ENCODE measurements around the gene SOD1. TPM values are rescaled to one million over a fixed set of nuclear protein-coding genes. Genes with fewer than 3 reads are reported as not detected.

The SOD1 gene
- total RNA-seq, 4 donors from 2014 or later = 219 to 337 (median 248) TPM

DNA sequence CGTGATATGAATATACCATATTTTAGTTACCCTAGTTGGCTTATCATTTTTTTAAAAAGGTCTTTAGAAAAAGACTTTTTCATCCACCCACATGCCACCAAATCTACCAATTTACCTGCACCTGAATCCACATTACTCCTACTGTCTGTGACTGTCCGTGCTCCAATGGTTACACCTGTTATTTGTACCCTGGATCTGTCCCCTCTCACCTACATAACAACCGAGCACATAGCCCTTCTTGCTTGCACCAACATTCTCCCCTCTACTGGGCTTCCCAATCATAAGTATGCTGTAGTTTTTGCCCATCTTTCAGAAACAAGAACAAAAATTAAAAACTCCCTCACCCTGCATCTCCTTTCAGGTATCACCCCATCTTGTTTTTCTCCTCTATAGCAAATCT, 17.6 kb downstream of the SOD1 start:
- no peak for ATAC-seq
- Histone ChIP-seq H3K9me3 (no peaks in the 10 kb centered on the region), H3K27me3 (no peaks in the 10 kb centered on the region), H3K27ac (no peak overlapping the region), H3K36me3 (peaks cover 0 to 24% of the 10 kb centered on the region in 2 donors), H3K4me3 (no peak overlapping the region), H3K4me1 (peaks cover 0 to 9% (median 0%) of the 10 kb centered on the region in 3 donors)
- TF ChIP-seq POLR2A (IDR thresholded peaks at IDR 0.05) (no peak), EP300 (IDR thresholded peaks at IDR 0.05) (no peak), POLR2AphosphoS5 (IDR thresholded peaks at IDR 0.05) (no peak), CTCF (IDR thresholded peaks at IDR 0.05) (no peak)
- 94 to 98% methylated on average over 3 of the region's 3 CpGs for WGBS, 2 donors (ENCODE audit: low coverage in 1 of 2)

- 75 to 86% methylated on average over 2 of the region's 2 CpGs for WGBS, 2 donors (ENCODE audit: low coverage in 1 of 2)
- peaks cover 0 to 9% (median 0%) of the 10 kb centered on the region in 3 donors for H3K4me1 ChIP-seq
- H3K36me3 ChIP-seq = peaks cover 0 to 35% of the 10 kb centered on the region in 2 donors
- TF ChIP-seq CTCF (IDR thresholded peaks at IDR 0.05) (no peak), EP300 (IDR thresholded peaks at IDR 0.05) (no peak), POLR2A (IDR thresholded peaks at IDR 0.05) (no peak), POLR2AphosphoS5 (IDR thresholded peaks at IDR 0.05) (no peak)
- ATAC-seq = no peak
- H3K27me3 ChIP-seq = no peaks in the 10 kb centered on the region
- H3K9me3 ChIP-seq = no peaks in the 10 kb centered on the region
- no peak overlapping the region for H3K27ac ChIP-seq
- H3K4me3 ChIP-seq = no peak overlapping the region
Observed at GRCh38 chr21:31678478-31678877, 19.0 kb downstream of the SOD1 start.

- no peak overlapping the region for H3K27ac ChIP-seq
- no peak for ATAC-seq
- TF ChIP-seq POLR2A (IDR thresholded peaks at IDR 0.05) (no peak), EP300 (IDR thresholded peaks at IDR 0.05) (no peak), CTCF (IDR thresholded peaks at IDR 0.05) (no peak), POLR2AphosphoS5 (IDR thresholded peaks at IDR 0.05) (no peak)
- no peak overlapping the region for H3K4me3 ChIP-seq
- no peaks in the 10 kb centered on the region for H3K27me3 ChIP-seq
- H3K36me3 ChIP-seq = peaks cover 0 to 76% of the 10 kb centered on the region in 2 donors
- H3K4me1 ChIP-seq = peaks cover 0 to 11% (median 0%) of the 10 kb centered on the region in 3 donors
- no peaks in the 10 kb centered on the region for H3K9me3 ChIP-seq
Observed at GRCh38 chr21:31682620-31683019, 23.1 kb downstream of the SOD1 start.

- WGBS, 2 donors (ENCODE audit: low coverage in 1 of 2) = 88 to 93% methylated on average over 5 of the region's 5 CpGs
- Histone ChIP-seq H3K9me3 (no peaks in the 10 kb centered on the region), H3K36me3 (peaks cover 0 to 76% of the 10 kb centered on the region in 2 donors), H3K27me3 (no peaks in the 10 kb centered on the region), H3K4me3 (no peak overlapping the region), H3K27ac (no peak overlapping the region), H3K4me1 (peaks cover 0 to 12% (median 0%) of the 10 kb centered on the region in 3 donors)
- ATAC-seq = no peak
- TF ChIP-seq CTCF (IDR thresholded peaks at IDR 0.05) = no peak
Observed at GRCh38 chr21:31683029-31683428, 23.5 kb downstream of the SOD1 start.

GRCh38 chr21:31684918-31685317, 25.4 kb downstream of the SOD1 start:
- H3K27me3 ChIP-seq = no peaks in the 10 kb centered on the region
- peaks cover 0 to 81% of the 10 kb centered on the region in 2 donors for H3K36me3 ChIP-seq
- H3K4me3 ChIP-seq = no peak overlapping the region
- peaks cover 0 to 17% (median 0%) of the 10 kb centered on the region in 3 donors for H3K4me1 ChIP-seq
- no peak for ATAC-seq
- 86 to 91% methylated on average over 7 of the region's 7 CpGs for WGBS, 2 donors (ENCODE audit: low coverage in 1 of 2)
- no peak overlapping the region for H3K27ac ChIP-seq
- no peaks in the 10 kb centered on the region for H3K9me3 ChIP-seq
- no peak for TF ChIP-seq POLR2AphosphoS5 (IDR thresholded peaks at IDR 0.05)
- TF ChIP-seq POLR2A (IDR thresholded peaks at IDR 0.05) = no peak
- TF ChIP-seq EP300 (IDR thresholded peaks at IDR 0.05) = no peak
- no peak for TF ChIP-seq CTCF (IDR thresholded peaks at IDR 0.05)

Data from gastroesophageal sphincter (tissue), 4 donors.